Measurements from ENCODE around the gene GLB1L3. TPM values are rescaled to one million over a fixed set of nuclear protein-coding genes. Genes with fewer than 3 reads are reported as not detected.

The GLB1L3 gene
- total RNA-seq, 3 donors from 2014 or later (not counting 1 experiment from before 2014, with no cell fraction given): 0.38 TPM; not detected in 2

DNA sequence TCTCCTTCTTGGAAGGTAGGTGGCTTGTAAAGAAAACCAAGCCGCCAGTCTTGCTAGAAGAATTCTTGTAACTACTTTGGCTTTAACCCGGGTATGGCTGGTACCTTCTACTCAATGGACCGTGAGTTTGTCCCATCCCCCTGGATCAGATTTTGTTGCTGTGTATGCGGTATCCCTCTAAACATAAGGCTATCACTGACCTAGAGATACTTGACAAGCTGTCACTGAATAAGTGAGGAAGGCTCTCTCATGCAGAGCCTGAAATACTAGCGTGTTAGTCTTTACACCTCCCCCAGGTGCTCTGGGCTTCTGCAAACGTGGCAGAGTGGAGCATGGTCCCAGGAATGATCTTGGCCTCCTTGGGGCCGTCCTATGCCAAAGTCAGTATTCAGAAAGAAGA is 90.1 kb downstream of the GLB1L3 start:
- H3K27me3 ChIP-seq (ENCODE audit: control insufficient read depth, insufficient read depth, low read length): no peaks in the 10 kb centered on the region
- no peak for DNase-seq
- H3K4me1 ChIP-seq (ENCODE audit: control insufficient read depth, insufficient read depth, low read length): no peaks in the 10 kb centered on the region
- Mint-ChIP-seq H3K4me1 (peaks cover 0 to 5% of the 10 kb centered on the region in 2 donors), H3K9me3 (no peaks in the 10 kb centered on the region), H3K36me3 (no peaks in the 10 kb centered on the region), H3K27ac (no peak overlapping the region), H3K4me3 (no peak overlapping the region), H3K27me3 (ENCODE audit: low read depth in 2 of 2) (peaks cover 7 to 11% of the 10 kb centered on the region in 2 donors)
- no peak for ATAC-seq
- WGBS (ENCODE audit: insufficient coverage): 86% methylated on average over 7 of the region's 7 CpGs
- intact Hi-C loops (cut with micrococcal nuclease): no loop called here
- no peak overlapping the region for H3K4me3 ChIP-seq (ENCODE audit: low read length)
- TF ChIP-seq CTCF (IDR thresholded peaks at IDR 0.05): no peak
- no peak overlapping the region for H3K27ac ChIP-seq (ENCODE audit: low read length)
- no peaks in the 10 kb centered on the region for H3K36me3 ChIP-seq (ENCODE audit: control insufficient read depth, insufficient read depth, low read length)
- H3K9me3 ChIP-seq (ENCODE audit: control insufficient read depth, insufficient read depth, low read length): no peaks in the 10 kb centered on the region

DNA sequence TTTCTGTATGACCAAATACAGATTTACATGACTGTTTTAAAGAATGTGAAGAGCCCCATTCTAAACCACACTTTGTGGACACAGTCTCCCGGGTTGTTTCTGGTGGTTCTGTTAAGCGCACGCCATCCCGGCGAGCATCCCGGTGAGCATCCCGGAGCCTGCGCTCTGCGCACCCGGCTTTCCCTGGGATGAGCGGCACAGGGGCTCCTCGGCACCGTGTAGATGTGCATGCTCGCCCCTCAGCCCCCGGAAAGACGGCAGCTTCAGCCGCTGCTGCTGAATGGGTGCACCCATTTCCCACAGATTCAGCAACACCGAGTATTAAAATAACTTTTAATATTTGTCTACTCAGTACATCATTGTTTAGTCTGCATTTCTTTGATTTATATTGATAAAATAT is 91.6 kb downstream of the GLB1L3 start:
- H3K4me1 ChIP-seq (ENCODE audit: control insufficient read depth, insufficient read depth, low read length): no peaks in the 10 kb centered on the region
- H3K4me3 Mint-ChIP-seq: no peak overlapping the region

More for the DNA sequence above, 91.6 kb downstream of the GLB1L3 start:
- ATAC-seq (no peak), DNase-seq (no peak)
- intact Hi-C loops (cut with micrococcal nuclease): no loop called here
- Mint-ChIP-seq H3K36me3 (no peaks in the 10 kb centered on the region), H3K27ac (no peak overlapping the region), H3K27me3 (ENCODE audit: low read depth in 2 of 2) (no peaks in the 10 kb centered on the region), H3K4me1 (no peaks in the 10 kb centered on the region), H3K9me3 (no peaks in the 10 kb centered on the region)
- no peak for TF ChIP-seq CTCF (IDR thresholded peaks at IDR 0.05)
- Histone ChIP-seq H3K27me3 (ENCODE audit: control insufficient read depth, insufficient read depth, low read length) (no peaks in the 10 kb centered on the region), H3K36me3 (ENCODE audit: control insufficient read depth, insufficient read depth, low read length) (no peaks in the 10 kb centered on the region), H3K9me3 (ENCODE audit: control insufficient read depth, insufficient read depth, low read length) (no peaks in the 10 kb centered on the region), H3K27ac (ENCODE audit: low read length) (no peak overlapping the region), H3K4me3 (ENCODE audit: low read length) (no peak overlapping the region)
- 91% methylated on average over 17 of the region's 18 CpGs for WGBS (ENCODE audit: insufficient coverage)

Other genes starting within 250 kb of the GLB1L3 start
- 1 to 10 TPM; 2.1 to 3.8 (median 2.4) TPM for gene JAM3, start 207.3 kb upstream of the GLB1L3 start, total RNA-seq
- 10 to 100 TPM; 27.6 to 33.6 (median 31.2) TPM for gene NCAPD3, start 52.4 kb upstream of the GLB1L3 start, total RNA-seq
- 100 to 1,000 TPM in 2 of 3 donors, 10 to 100 TPM in 1; 83.0 to 113 (median 107) TPM for gene VPS26B, start 51.7 kb upstream of the GLB1L3 start, total RNA-seq
- 10 to 100 TPM; 21.6 to 25.4 (median 24.0) TPM for gene THYN1, start 23.0 kb upstream of the GLB1L3 start, total RNA-seq
- 10 to 100 TPM; 24.3 to 42.5 (median 39.3) TPM for gene ACAD8, start 22.8 kb upstream of the GLB1L3 start, total RNA-seq
- 1 to 10 TPM in 1 of 3 donors, under 1 TPM in 2; 0.57 to 3.3 (median 0.61) TPM for gene GLB1L2, start 55.6 kb downstream of the GLB1L3 start, total RNA-seq
- 10 to 100 TPM; 41.3 to 78.4 (median 65.1) TPM for gene B3GAT1, start 135.9 kb downstream of the GLB1L3 start, total RNA-seq